Measurements from ENCODE around the gene ELOVL1.
A peak's percentile ranks its signal among the peaks of the same experiment; 100 is the strongest.

ELOVL1 gene

GRCh38 chr1:43352881-43353280 is 14.9 kb downstream of the ELOVL1 start:
- no peak for DNase-seq

DNA sequence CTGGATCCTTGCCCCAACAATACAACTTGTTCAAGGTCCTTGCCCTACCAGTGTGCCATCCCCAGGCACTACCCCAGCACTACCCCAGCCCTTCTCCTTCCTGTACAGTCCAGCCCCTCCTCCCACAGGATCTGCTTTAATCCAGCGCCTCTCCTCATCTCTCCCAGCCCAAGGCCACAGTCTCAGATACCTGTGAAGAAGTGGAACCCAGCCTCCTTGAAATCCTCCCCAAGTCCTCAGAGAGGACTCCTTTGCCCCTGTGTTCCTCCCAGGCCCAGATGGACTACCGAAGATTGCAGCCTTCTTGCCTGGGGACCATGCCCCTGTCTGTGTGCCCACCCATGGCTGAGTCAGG is 15.5 kb downstream of the ELOVL1 start:
- no peak for DNase-seq

DNA sequence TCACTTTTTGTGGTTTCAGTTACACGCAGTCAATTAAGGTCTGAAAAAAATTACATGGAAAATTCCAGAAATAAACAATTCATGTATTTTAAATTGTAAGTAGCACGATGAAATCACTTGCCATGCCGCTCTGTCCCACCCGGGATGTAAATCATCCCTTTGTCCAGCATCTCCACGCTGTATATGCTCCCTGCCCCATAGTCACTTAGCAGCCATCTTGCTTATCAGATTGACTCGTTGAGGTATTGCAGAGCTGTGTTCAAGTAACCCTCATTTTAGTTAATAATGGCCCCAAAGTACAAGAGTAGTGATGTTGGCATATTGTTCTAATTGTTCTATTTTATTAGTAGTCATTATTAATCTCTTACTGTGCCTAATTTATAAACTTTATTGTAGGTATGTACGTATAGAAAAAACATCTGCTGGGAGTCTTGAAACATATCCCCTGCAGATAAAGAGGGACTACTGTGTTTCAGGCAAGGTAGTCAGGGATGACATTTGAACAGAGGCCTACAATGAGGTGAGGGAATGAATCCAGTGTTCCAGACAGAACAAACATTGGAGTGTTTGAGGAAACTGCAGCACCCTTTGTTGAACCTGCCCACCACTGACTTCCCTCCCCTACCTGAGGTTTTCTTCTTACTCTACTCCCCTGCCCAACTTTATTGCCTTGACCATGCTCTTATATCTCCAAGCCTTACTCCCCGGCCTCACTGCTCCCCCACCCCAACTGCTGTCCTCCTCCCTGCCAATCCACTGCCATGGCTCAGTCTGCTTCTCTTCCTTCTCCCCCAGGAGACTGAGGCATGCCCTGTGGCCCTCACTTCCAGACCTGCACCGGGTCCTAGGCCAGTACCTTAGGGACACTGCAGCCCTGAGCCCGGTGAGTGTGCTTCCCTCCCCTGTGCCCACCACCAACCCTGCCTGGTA is 16.1 kb downstream of the ELOVL1 start:
- no peak for DNase-seq

GRCh38 chr1:43350976-43351375 is 16.8 kb downstream of the ELOVL1 start:
- no peak for DNase-seq

- no peak for DNase-seq
Observed at GRCh38 chr1:43349594-43350306, 18.1 kb downstream of the ELOVL1 start.

- peak; percentile 85 for DNase-seq
Observed at GRCh38 chr1:43348809-43349593, 18.8 kb downstream of the ELOVL1 start.

- no peak for DNase-seq
Observed at GRCh38 chr1:43348343-43348808, 19.4 kb downstream of the ELOVL1 start.

DNA sequence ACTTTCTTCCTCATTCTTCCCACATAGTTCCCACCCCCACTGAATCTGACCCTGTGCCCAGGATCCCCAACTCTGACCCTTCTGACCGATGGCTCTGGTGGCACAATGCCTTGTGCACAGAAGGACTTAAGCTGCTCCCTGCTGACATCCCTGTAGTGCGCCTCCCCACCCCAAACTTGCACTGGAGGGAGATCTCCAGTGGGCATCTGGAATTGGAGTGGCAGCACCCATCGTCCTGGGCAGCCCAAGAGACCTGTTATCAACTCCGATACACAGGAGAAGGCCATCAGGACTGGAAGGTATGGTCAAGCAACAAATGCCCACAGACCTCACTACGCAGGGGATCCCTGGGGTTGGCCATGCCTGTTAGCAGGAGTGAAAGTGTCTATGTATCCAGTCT is 21.2 kb downstream of the ELOVL1 start:
- no peak for DNase-seq

GRCh38 chr1:43345120-43345519 is 22.7 kb downstream of the ELOVL1 start:
- no peak for DNase-seq

DNA sequence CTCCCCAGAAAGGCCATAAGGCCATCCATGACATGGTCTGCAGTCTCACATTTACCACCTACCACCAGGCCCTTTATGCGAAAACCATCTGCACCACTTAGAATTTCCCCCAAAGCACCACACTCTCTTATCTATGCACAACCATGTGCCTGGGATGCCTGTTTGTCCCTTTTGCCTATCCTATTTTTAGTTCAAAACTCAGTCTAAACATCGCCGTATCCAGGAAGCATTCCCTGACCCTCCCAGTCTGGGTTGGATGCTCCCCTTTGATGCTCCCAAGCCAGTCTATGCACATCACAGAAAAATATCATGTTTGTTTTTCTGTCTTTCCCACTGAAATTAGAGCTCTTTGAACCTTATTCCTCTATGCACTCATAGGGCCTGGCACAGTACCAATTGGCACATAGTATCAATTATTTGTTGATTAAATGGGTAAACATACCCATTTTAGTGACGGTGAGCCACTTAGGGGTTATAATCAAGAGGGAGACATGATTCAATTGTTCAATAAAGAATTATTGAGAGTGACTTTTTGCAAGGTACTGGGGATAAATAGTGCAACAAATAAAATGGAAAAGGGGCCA is 23.5 kb downstream of the ELOVL1 start:
- DNase-seq, result no peak

DNA sequence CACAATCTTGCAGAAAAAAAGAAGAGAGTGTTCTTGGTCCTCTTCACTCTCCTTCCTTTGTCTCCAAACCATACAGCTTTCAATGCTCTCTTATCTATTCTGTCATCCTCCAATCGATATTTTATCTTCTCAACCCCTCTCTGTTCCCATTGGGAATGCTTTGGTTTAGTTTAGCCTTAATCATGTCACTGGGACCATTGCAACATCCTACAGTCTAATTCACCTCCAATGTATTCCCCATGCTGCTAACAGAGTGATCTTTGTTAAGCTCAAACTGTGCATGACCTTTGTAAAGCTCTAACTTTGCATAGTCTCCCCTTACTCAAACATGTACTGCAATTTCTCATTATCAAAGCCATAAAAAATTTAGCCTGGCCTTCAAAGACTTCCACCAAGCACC is 27.3 kb downstream of the ELOVL1 start:
- DNase-seq, result no peak

DNA sequence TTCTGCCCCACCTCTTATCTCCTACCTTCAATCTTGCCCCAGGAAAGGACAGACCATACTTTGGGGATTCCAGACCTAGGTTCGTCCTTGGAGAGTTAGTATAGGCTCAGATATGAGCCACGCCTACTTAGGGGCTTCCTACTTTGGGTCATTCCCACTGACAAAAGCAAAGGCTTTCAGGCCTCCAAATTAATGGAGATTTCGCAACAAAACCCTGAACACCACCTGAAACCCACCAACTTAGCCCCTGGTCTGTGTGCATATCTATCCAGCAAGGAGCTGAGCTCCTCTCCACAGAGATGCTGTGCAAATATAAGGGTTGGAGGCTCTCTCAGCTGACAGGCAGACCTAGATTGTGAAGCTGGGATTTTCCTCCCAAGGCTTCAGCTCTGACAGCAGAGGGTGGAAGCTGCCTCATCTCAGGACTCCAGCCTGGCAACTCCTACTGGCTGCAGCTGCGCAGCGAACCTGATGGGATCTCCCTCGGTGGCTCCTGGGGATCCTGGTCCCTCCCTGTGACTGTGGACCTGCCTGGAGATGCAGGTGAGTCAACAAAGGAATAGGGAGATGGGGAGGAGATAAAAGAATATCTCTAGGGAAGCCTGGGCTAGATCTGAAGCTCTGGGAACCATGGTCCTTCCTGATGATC is 28.1 kb downstream of the ELOVL1 start:
- DNase-seq, result no peak

GRCh38 chr1:43338001-43338400 is 29.8 kb downstream of the ELOVL1 start:
- no peak for DNase-seq

DNA sequence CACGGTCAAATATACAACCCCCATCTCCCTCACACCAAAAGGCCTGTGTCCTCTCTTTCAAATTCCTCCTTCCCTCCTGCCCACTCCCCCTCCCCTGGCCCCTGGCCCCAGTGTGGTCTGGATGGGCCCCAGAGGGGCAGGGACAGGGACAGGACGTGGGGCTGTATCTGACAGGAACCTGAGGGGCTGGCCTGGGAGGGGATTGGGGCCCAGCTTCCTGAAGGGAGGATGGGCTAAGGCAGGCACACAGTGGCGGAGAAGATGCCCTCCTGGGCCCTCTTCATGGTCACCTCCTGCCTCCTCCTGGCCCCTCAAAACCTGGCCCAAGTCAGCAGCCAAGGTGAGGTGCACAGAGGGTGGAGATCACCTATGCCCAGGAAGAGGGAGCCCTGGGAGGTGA is 30.2 kb downstream of the ELOVL1 start, which contains the start of gene MPL:
MPL (plus strand) TSS at position 231 of the 400 bp plus-strand sequence; CDS start at position 262, 31 bp downstream.
- no peak for DNase-seq

GRCh38 chr1:43334453-43335205 is 33.2 kb downstream of the ELOVL1 start:
- DNase-seq, result no peak

GRCh38 chr1:43331688-43332087 is 36.1 kb downstream of the ELOVL1 start:
- no peak for DNase-seq

GRCh38 chr1:43329995-43330751 is 37.6 kb downstream of the ELOVL1 start:
- no peak for DNase-seq

- DNase-seq, result no peak
Observed at GRCh38 chr1:43327549-43328292, 40.1 kb downstream of the ELOVL1 start.

GRCh38 chr1:43325381-43325780 is 42.4 kb downstream of the ELOVL1 start:
- no peak for DNase-seq

GRCh38 chr1:43324810-43325209 is 43.0 kb downstream of the ELOVL1 start:
- no peak for DNase-seq
